HG02852 (cell line): ENCODE measurements around the gene KRTAP5-4.
"Not testable (repeated sequence)": the region's sequence is repeated elsewhere in the genome, so short reads cannot be mapped to it uniquely, and the experiment has no call there.

Source experiments
- ATAC-seq: cut with Tn5 transposase; IDR thresholded peaks from one replicate; pipeline ENCODE4 v1.9.1; 2021; ENCODE audit warnings: mild to moderate bottlenecking, moderate library complexity; ENCODE audit not compliant: unreplicated experiment

KRTAP5-4 gene

DNA sequence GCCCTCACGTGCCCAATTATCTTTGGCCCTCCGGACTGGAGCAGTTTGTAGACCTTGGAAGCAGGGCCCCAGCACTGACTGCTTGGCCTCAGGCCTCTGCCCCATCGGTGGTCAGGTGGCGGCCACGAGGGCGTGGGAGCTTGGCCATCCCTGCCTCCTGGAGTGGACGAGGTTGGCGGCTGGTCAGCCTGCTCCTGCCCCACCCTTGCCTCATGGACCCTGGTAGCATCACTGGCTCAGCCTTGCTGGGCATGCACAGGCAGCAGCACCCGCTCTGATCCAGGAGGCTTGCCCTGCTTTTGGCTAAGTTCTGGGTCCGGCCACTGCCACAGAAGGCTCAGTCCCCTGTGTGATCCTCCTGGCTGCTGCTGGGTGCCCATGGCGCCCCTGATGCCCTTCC lies 17.8 kb downstream of the KRTAP5-4 start:
- no peak for ATAC-seq

DNA sequence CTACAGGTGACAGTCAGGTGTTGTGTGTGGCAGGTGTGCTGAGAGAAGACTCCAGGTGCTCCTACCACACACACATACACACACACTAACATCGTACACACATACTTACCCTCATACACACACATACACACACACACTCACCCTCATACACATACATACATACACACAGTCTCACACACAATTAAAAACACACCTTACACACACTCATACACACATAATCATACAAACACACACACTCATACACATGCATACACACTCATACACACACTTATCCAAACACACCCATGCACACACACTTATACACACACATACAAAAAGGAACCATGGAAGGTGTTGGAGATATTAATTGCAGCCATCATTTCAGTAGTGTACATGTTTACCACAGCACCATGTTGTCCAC lies 18.3 kb downstream of the KRTAP5-4 start:
- ATAC-seq: no peak

DNA sequence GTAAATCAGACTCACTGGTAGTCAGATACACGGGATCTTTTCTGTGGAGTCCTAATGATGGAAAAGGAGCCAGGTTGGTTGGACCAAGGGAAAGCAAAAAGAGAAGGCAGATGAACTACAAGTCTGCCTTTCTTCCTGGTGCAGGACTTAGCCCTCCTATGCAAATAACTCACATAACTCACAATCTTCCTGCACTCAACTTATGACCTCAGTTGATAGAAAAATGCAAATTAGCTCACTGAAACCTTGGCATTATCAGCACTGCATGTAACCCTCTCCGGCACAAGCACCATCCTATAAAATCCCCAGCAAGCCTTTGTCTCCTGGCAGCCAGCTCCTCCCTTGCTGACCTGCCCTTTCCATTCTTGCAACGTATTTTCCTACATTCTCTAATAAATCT lies 20.3 kb downstream of the KRTAP5-4 start:
- ATAC-seq: not testable (repeated sequence)

DNA sequence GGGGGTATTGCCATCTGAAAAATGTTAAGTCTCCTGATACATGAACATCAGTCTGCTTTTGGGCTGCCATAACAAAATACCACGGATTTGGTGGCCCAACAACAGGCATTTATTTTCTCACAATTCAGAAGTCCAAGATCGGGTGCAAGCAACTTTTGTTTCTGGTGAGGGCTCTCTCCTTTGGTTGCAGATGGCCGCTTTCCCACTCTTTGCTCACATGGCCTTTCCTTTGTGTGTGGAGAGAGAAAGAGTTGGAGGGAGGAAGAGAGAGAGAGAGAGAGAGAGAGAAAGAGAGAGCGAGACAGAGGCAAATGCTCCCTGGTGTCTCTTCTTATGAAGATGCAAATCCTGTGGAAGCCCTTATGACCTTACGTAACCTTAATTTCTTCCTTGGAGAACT lies 21.3 kb downstream of the KRTAP5-4 start:
- no peak for ATAC-seq

DNA sequence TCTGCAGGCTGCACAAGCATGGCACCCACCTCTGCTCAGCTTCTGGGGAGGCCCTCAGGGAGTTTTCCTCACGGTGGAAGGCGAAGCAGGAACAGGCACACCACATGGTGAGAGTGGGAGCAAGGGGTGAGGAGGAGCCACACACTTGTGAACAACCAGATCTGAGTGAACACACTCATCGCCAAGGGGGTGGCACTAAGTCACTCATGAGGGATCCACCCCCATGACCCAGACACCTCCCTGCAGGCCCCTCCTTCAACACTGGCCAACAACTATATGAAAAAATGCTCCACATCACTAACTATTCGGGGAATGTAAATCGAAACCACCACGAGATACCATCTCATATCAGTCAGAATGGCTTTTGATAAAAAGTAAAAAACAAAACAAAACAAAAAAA lies 23.1 kb downstream of the KRTAP5-4 start:
- no peak for ATAC-seq

DNA sequence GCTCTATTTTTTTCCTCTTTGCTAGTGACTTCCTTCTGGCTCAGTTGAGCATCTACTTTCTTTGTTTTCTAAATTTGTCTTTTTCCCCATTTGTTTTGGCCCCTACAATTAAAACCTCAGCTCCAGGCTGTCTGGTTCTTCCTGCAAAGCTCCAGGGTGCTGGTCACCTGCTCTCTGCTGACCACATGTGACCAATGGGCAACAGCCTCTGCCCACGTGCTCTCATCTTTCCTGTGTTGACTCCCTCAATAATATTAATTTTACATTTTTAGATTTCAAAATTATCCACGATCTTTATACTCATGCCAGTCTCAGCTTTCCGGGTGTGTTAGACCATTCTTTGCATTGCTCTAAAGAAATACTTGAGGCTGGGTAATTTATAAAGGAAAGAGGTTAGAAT lies 23.5 kb downstream of the KRTAP5-4 start:
- ATAC-seq: not testable (repeated sequence)

DNA sequence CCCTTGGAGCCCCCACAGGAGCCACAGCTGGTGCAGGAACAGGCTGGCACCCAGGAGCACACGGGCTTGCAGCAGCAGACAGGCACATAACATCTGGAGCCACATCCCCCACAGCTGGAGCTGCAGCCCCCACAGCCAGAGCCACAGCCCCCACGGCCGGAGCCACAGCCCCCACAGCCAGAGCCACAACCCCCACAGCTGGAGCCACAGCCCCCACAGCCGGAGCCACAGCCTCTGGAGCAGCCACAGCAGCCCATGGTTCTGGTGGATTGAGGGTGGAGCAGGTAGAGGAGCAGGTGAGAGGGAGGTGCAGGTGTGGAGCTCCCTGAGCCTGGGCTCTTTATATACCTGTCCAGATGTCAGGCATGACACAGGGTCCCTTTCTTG lies 24.0 kb downstream of the KRTAP5-4 start, which contains the start of gene KRTAP5-2:
Gene KRTAP5-2, minus strand, starts transcription at position 301 of the 387 bp plus-strand sequence. Its CDS starts 44 bp downstream, at position 257.
- no peak for ATAC-seq

DNA sequence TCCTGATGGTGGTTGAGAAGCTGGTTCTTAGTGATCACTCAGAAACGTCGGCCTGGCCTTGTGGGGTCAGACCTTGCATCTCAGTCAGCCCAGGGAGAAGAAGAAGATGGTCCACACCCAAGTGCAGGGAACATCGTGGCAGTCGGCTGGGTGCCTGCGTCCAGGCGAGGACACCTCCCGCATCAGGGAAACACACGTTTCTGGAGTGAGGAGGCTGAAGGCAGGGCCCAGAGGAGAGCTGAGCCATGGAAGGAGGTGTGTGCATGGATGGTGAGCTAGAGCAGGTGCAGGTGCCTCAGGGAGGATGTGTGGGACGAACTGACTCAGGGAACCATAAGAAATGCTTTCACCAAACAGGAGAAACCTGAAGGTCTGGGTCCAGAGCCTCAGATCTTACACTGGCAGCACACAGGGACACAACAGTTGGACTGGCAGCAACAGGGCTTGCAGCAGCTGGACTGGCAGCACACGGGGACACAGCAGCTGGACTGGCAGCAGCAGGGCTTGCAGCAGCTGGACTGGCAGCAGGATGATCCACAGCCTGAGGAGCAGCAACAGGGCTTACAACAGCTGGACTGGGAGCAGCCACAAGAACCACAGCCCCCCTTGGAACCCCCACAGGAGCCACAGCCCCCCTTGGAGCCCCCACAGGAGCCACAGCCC lies 24.5 kb downstream of the KRTAP5-4 start:
- ATAC-seq: no peak

DNA sequence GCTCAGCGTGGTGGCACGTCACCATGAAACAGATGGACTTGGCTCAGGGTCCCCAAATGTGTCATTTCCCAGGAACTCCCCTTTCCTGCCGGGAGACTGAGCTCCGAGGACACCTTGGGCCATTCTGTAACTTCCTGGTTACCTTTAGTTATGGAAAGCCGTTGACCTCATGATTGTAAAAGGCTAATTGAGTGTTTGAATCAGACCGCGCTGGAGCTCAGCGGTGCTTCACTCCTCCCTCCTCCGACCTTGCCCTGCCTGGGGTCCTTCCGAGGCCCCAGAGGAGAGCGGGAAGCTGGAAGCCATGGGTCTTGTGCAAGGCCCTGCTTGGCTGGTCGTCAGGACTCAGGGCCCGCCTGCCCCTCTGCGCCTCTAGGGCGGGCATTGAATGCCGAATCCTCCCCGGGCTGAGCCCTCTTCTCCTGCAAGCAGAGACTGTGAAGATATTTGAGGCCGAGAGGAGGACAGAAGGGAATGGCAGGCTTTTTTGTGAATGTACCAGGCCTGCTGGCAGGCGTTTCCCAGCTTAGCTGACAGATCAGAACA lies 25.3 kb downstream of the KRTAP5-4 start:
- ATAC-seq: not testable (repeated sequence)

DNA sequence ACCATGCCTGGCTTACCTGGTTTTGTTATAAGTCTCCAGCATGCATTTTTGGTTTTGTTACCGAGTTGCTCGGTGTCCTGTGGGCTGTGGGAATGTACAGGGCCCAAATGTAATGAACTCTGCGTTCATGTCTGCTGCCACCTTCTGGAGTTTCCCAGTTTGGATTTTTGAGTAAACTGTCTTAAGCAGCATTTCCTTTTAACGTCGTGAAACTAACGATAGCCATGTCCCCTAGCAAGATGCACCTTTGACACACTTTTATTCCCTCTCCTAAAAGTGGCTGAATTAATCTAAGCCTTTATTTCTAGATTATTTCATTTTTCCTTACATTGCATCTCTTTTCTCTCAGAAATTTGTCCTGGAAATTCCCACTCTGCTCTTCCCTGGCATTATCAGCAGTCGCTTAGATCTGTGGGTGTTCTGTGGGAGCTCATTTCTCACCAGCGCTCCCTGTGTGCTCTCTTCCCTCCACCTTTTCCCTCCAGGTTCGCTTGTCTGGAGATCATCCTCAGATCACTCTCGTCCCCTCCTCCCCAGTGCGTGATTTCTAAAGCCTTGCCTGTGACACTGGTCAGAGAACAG lies 25.9 kb downstream of the KRTAP5-4 start:
- ATAC-seq: not testable (repeated sequence)

DNA sequence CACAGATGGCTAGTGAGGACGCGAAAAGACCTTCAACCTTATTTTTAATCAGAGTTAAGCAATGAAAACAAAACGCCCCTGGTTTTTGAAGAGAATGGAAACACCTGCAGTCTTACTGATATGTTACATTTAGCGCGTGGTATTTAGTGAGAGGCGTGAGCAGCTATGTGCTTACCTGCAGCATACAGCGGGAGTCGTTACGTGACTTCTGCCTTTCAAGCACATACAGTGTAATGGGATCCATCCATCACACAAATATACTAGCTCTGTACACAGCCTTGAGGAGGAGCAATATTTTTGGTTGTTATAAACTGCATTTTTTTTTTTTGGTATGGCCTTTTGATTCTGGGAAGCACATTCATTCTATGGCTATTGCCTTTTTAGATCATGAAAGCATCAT lies 29.3 kb downstream of the KRTAP5-4 start:
- no peak for ATAC-seq

DNA sequence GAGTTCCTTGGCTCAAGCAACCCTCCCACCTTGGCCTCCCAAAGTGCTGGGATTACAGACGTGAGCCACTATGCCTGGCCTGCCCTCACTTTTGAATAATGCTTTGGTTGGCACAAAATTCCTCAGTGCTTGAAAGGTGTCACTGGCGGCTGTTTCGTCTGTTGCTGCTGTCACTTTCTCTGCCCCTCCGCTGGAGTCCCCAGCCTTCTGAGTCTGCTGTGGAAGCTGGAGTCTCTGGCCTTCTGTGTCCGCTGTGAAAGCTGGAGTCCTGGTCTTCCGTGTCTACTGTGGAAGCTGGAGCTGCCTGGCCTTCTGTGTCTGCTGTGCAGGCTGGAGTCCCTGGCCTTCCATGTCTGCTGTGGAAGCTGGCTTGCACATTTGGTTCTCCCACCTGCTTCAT lies 31.9 kb downstream of the KRTAP5-4 start:
- no peak for ATAC-seq

DNA sequence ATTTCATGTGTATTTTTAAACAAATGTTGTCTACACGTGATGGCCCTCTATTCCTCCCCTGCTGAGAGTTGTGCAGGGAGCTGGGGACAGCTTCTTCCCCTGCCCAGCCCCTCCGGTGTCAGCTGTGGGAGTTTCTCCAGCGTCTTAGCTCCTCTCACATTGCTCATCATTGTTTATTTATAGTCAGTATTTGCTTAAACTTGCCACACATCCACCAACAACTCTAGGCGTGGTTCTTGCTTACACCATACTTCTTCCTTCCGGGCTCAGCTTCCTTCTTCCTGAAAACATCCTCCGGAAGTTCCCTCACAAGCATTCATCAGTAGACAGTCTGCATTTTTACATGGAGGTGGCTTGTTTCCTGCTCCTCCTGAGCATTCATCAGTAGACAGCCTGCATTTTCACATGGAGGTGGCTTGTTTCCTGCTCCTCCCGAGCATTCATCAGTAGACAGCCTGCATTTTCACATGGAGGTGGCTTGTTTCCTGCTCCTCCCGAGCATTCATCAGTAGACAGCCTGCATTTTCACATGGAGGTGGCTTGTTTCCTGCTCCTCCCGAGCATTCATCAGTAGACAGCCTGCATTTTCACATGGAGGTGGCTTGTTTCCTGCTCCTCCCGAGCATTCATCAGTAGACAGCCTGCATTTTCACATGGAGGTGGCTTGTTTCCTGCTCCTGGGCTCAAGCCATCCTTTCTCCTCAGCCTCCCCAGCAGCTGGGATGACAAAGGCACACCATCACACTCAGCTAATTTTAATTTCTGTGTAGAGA lies 32.6 kb downstream of the KRTAP5-4 start:
- ATAC-seq: not testable (repeated sequence)

DNA sequence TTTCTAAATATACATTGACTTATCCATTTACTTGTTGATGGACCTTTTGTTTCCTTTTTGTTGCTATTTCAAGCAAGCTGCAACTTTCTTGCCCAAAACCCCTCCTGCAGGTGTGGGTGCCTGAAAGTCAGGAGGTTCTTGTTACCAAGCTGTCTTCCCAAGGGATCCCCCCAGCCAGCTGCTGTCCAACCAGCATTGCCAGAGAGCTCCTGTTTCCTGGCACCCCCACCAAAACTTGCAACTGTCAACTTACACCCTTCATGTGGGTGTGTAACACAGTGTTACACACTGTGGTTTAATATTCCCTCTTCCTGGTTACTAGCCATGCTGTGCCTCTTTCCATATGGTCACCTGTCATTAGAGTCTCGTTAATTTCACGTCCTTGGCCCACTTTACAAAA lies 35.2 kb downstream of the KRTAP5-4 start:
- no peak for ATAC-seq

DNA sequence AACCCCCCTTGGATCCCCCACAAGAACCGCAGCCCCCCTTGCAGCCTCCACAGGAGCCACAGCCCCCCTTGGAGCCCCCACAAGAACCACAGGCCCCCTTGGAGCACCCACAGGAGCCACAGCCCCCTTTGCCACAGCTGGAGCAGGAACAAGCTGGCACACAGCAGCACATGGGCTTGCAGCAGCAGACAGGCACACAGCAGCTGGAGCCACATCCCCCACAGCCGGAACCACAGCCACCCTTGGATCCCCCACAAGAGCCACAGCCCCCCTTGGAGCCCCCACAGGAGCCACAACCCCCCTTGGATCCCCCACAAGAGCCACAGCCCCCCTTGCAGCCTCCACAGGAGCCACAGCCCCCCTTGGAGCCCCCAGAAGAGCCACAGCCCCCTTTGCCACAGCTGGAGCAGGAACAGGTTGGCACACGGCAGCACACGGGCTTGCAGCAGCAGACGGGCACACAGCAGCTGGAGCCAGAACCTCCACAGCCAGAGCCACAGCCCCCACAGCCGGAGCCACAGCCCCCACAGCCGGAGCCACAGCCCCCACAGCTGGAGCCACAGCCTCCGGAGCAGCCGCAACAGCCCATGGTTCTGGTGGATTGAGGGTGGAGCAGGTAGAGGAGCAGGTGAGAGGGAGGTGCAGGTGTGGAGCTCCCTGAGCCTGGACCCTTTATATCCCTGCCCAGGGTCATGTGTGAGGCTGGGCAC lies 37.1 kb downstream of the KRTAP5-4 start, which contains the start of gene KRTAP5-1:
Gene KRTAP5-1, minus strand, starts transcription at position 623 of the 710 bp plus-strand sequence. Its CDS starts 34 bp downstream, at position 589.
- ATAC-seq: not testable (repeated sequence)

DNA sequence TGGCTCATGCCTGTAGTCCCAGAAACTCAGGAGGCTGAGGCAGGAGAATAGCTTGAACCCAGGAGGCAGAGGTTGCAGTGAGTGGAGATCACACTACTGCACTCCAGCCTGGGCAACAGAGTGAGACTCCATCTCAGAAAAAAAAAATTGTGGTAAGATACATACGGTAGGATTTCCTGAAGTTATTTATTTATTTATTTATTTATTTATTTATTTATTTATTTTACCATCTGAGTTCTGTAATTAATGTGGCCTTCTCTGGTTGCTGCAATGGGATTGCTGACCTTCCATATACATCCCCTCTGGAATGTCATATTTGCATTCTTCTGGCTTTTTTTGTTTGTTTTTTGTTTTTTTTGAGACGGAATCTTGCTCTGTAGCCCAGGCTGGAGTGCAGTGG lies 39.0 kb downstream of the KRTAP5-4 start:
- ATAC-seq: not testable (repeated sequence)

DNA sequence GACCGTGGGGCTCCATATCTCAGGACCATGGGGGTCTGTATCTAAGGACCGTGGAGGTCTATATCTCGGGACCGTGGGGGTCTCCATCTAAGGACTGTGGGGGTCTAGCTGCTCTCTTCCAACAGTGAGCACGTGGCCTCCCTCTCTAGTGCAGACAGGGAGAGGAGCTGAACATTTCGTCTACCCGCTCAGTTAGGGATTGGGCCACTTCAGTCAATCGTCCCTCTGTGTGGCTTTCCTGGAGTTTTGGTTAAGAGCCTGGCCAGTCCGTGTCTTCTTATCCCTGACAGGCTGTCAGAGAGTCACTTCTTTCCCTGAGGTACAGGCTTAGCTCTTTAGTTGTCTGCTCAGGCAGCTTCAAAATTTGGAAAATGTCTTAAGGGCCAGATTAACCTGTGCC lies 40.0 kb downstream of the KRTAP5-4 start:
- ATAC-seq: no peak

DNA sequence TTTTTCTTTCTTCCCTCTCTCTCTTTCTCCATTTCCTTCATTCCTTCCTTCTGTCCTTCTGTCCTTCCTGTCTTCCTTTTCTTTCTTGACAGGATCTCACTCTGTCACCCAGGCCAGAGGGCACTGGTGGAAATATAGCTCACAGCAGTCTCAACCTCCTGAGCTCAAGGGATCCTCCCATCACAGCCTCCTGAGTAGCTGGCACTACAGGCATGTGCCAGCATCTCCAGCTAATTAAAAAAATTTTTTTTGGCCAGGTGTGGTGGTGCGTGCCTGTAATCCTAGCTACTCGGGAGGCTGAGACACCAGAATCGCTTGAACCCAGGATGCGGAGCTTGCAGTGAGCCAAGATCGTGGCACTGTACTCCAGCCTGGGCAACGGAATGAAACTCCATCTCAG lies 45.1 kb downstream of the KRTAP5-4 start:
- ATAC-seq: no peak

DNA sequence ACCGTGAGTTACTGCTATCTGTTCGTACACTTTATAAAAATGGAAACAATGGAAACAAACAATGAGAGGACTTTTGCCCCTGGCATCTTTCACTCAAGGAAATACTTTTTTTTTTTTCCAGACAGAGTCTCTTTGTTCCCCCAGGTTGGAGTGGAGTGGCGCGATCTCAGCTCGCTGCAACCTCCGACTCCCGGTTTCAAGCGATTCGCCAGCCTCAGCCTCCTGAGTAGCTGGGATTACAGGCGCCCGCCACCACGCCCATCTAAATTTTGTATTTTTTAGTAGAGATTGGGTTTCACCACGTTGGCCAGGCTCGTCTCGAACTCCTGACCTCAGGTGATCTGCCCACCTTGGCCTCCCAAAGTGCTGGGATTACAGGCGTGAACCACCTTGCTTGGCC lies 46.2 kb downstream of the KRTAP5-4 start:
- ATAC-seq: not testable (repeated sequence)

DNA sequence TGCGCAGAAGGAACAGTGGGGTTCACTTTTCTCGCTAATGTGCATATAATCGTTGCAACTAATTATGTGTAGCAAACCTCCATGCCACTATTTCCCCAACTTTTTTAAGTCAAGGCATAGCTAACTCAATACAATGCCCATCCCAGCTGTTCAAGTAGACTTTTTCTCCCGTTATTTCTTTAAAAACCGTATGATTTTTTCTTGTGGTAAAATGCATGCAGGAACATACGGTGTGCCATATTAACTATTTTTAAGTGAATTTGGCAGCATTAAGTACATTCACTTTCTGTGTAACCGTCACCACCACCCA lies 47.0 kb downstream of the KRTAP5-4 start:
- ATAC-seq: no peak
